Rectal smooth muscle tissue (tissue), 1 donor: ENCODE measurements around the gene GSE1.

Experiments used
- H3K27ac ChIP-seq: one replicate; pipeline ENCODE4 v1.7.0; 2013; ENCODE audit warnings: low read depth, low read length, inconsistent platforms
- H3K27me3 ChIP-seq: one replicate; pipeline ENCODE4 v1.7.0; 2013; ENCODE audit warnings: low read length; ENCODE audit not compliant: control insufficient read depth, insufficient read depth
- H3K36me3 ChIP-seq: one replicate; pipeline ENCODE4 v1.7.0; 2013; ENCODE audit warnings: low read length; ENCODE audit not compliant: control insufficient read depth, insufficient read depth
- H3K4me1 ChIP-seq: one replicate; pipeline ENCODE4 v1.7.0; 2013; ENCODE audit warnings: low read length; ENCODE audit not compliant: control insufficient read depth, insufficient read depth
- H3K4me3 ChIP-seq: one replicate; pipeline ENCODE4 v1.7.0; 2013; ENCODE audit warnings: low read length
- H3K9ac ChIP-seq: one replicate; pipeline ENCODE4 v1.7.0; 2013; ENCODE audit warnings: low read length

The GSE1 gene

GRCh38 chr16:85690469-85691064, 77.4 kb downstream of the GSE1 start:
- H3K27ac ChIP-seq = no peak overlapping the region
- H3K4me3 ChIP-seq = no peak overlapping the region
- no peaks in the 10 kb centered on the region for H3K4me1 ChIP-seq
- peaks cover 5% of the 10 kb centered on the region for H3K27me3 ChIP-seq
- no peaks in the 10 kb centered on the region for H3K36me3 ChIP-seq
- H3K9ac ChIP-seq = no peak overlapping the region

GRCh38 chr16:85695196-85696128, 82.3 kb downstream of the GSE1 start:
- Histone ChIP-seq H3K27me3 (peaks cover 2% of the 10 kb centered on the region), H3K4me3 (no peak overlapping the region), H3K4me1 (no peaks in the 10 kb centered on the region), H3K9ac (no peak overlapping the region), H3K36me3 (no peaks in the 10 kb centered on the region), H3K27ac (no peak overlapping the region)

- no peak overlapping the region for H3K4me3 ChIP-seq
- H3K27me3 ChIP-seq = no peaks in the 10 kb centered on the region
These were observed 83.7 kb downstream of the GSE1 start for GRCh38 chr16:85696781-85697180.

GRCh38 chr16:85697431-85697830, 84.3 kb downstream of the GSE1 start:
- no peak overlapping the region for H3K9ac ChIP-seq
- no peak overlapping the region for H3K4me3 ChIP-seq
- no peaks in the 10 kb centered on the region for H3K4me1 ChIP-seq
- H3K27ac ChIP-seq = no peak overlapping the region
- H3K36me3 ChIP-seq = no peaks in the 10 kb centered on the region
- H3K27me3 ChIP-seq = no peaks in the 10 kb centered on the region

More at GRCh38 chr16:85696781-85697180, 83.7 kb downstream of the GSE1 start:
- Histone ChIP-seq H3K27ac (no peak overlapping the region), H3K36me3 (no peaks in the 10 kb centered on the region), H3K4me1 (no peaks in the 10 kb centered on the region), H3K9ac (no peak overlapping the region)

GRCh38 chr16:85698459-85698891, 85.4 kb downstream of the GSE1 start:
- Histone ChIP-seq H3K27ac (no peak overlapping the region), H3K36me3 (no peaks in the 10 kb centered on the region), H3K9ac (no peak overlapping the region), H3K4me1 (no peaks in the 10 kb centered on the region), H3K27me3 (no peaks in the 10 kb centered on the region), H3K4me3 (no peak overlapping the region)

- H3K4me1 ChIP-seq = no peaks in the 10 kb centered on the region
- H3K27ac ChIP-seq = no peak overlapping the region
- H3K27me3 ChIP-seq = no peaks in the 10 kb centered on the region
- no peaks in the 10 kb centered on the region for H3K36me3 ChIP-seq
- H3K4me3 ChIP-seq = no peak overlapping the region
- no peak overlapping the region for H3K9ac ChIP-seq
These were observed 85.9 kb downstream of the GSE1 start for GRCh38 chr16:85698935-85699558.

- Histone ChIP-seq H3K4me1 (no peaks in the 10 kb centered on the region), H3K9ac (no peak overlapping the region), H3K36me3 (no peaks in the 10 kb centered on the region), H3K27ac (no peak overlapping the region), H3K27me3 (no peaks in the 10 kb centered on the region), H3K4me3 (no peak overlapping the region)
These were observed 86.5 kb downstream of the GSE1 start for GRCh38 chr16:85699628-85700027.

GRCh38 chr16:85704011-85704410, 90.9 kb downstream of the GSE1 start:
- Histone ChIP-seq H3K27me3 (no peaks in the 10 kb centered on the region), H3K27ac (no peak overlapping the region), H3K4me1 (no peaks in the 10 kb centered on the region), H3K36me3 (no peaks in the 10 kb centered on the region), H3K9ac (no peak overlapping the region), H3K4me3 (no peak overlapping the region)

- H3K4me3 ChIP-seq = no peak overlapping the region
- H3K4me1 ChIP-seq = no peaks in the 10 kb centered on the region
- no peaks in the 10 kb centered on the region for H3K36me3 ChIP-seq
- H3K9ac ChIP-seq = no peak overlapping the region
- no peaks in the 10 kb centered on the region for H3K27me3 ChIP-seq
- H3K27ac ChIP-seq = no peak overlapping the region
These were observed 92.1 kb downstream of the GSE1 start for GRCh38 chr16:85704900-85705846.

GRCh38 chr16:85706449-85707034, 93.4 kb downstream of the GSE1 start:
- H3K4me1 ChIP-seq = no peaks in the 10 kb centered on the region
- no peaks in the 10 kb centered on the region for H3K27me3 ChIP-seq
- H3K9ac ChIP-seq = no peak overlapping the region
- H3K4me3 ChIP-seq = no peak overlapping the region
- H3K27ac ChIP-seq = no peak overlapping the region
- H3K36me3 ChIP-seq = no peaks in the 10 kb centered on the region

GRCh38 chr16:85707528-85708095, 94.5 kb downstream of the GSE1 start:
- Histone ChIP-seq H3K9ac (no peak overlapping the region), H3K4me3 (no peak overlapping the region), H3K27ac (no peak overlapping the region), H3K4me1 (no peaks in the 10 kb centered on the region), H3K27me3 (no peaks in the 10 kb centered on the region), H3K36me3 (no peaks in the 10 kb centered on the region)
